GM12878 (cell line): Measurements from ENCODE around the gene NCR3LG1. TPM values are rescaled to one million over a fixed set of nuclear protein-coding genes. Genes with fewer than 3 reads are reported as not detected.

Source experiments
- ATAC-seq: fragments of 200-7000 bp; cut with Tn5 transposase; 3 replicates; pipeline ENCODE4 v1.9.1; 2020; ENCODE audit warnings: mild to moderate bottlenecking, moderate library complexity
- BruUV-seq: library from RNA; stranded (reverse); fragments of 400-500 nt; replicated peaks from 2 replicates; lab custom pipeline; 2021; lab: Mats Ljungman, UMichigan
- CTCF ChIA-PET: fragments of 300-600 bp; sonication (Branson Sonifier 250); formaldehyde crosslinking; extraction: SDS; loops from one replicate; lab custom pipeline; 2021; ENCODE audit warnings: inconsistent platforms; lab: Yijun Ruan, JAX
- POLR2A ChIA-PET: fragments of 350-600 bp; formaldehyde crosslinking; extraction: SDS; loops from one replicate; lab custom pipeline; 2021; ENCODE audit warnings: inconsistent platforms; lab: Charles Lee
- RAD21 ChIA-PET: fragments of 300-600 bp; sonication (Branson Sonifier 250); formaldehyde crosslinking; loops from one replicate; lab custom pipeline; 2023; ENCODE audit warnings: antibody characterized with exemption; ENCODE audit not compliant: unreplicated experiment; lab: Charles Lee
- SMC1A ChIA-PET: fragments of 300-600 bp; sonication (Branson Sonifier 250); formaldehyde crosslinking; loops from one replicate; lab custom pipeline; 2023; ENCODE audit not compliant: unreplicated experiment, uncharacterized antibody; lab: Charles Lee
- DNase-seq: peaks from one replicate; pipeline ENCODE4 v3.0.0-alpha.2; 2011; ENCODE audit warnings: low read depth, low spot score
- FAIRE-seq: peaks from 3 replicates; lab custom pipeline; 2011; peaks lifted over from hg19 to GRCh38; lab: Jason Lieb, UNC
- H2AFZ ChIP-seq: 2 replicates; pipeline ENCODE4 v1.6.0; 2011; ENCODE audit warnings: low read depth, low read length, control low read depth; ENCODE audit not compliant: control insufficient read depth
- H3K27ac ChIP-seq: 2 replicates; pipeline ENCODE4 v1.5.1; 2011; ENCODE audit warnings: control low read depth; ENCODE audit not compliant: control insufficient read depth, insufficient read depth
- H3K27me3 ChIP-seq, 2 experiments: replicated peaks in 1 of 2; 2 replicates each; pipeline versions ENCODE4 v1.6.0 to v1.6.1; 2011; ENCODE audit warnings: low read length in 1 of 2; ENCODE audit not compliant: control insufficient read depth in 2 of 2, insufficient read depth in 2 of 2
- H3K36me3 ChIP-seq, 2 experiments: 2 replicates each; pipeline ENCODE4 v1.5.1; 2011; ENCODE audit warnings: low read length in 1 of 2; ENCODE audit not compliant: control insufficient read depth in 2 of 2, insufficient read depth in 2 of 2
- H3K4me1 ChIP-seq: 2 replicates; pipeline ENCODE4 v1.6.1; 2011; ENCODE audit warnings: mild to moderate bottlenecking, low read length, moderate library complexity, mixed read lengths; ENCODE audit not compliant: control insufficient read depth, insufficient read depth
- H3K4me2 ChIP-seq: 2 replicates; pipeline ENCODE4 v1.6.0; 2011; ENCODE audit warnings: control low read depth; ENCODE audit not compliant: control insufficient read depth, insufficient read depth
- H3K4me3 ChIP-seq: fragments of 200-600 bp; sonication (generic); 2 replicates; pipeline ENCODE4 v1.5.1; 2016
- H3K79me2 ChIP-seq: 2 replicates; pipeline ENCODE4 v1.6.0; 2011; ENCODE audit warnings: low read length; ENCODE audit not compliant: control insufficient read depth, insufficient read depth
- H3K9ac ChIP-seq: 2 replicates; pipeline ENCODE4 v1.8.0; 2011; ENCODE audit warnings: low read length, control low read depth, mixed read lengths; ENCODE audit not compliant: control insufficient read depth, insufficient read depth
- H3K9me3 ChIP-seq: replicated peaks from 3 replicates; pipeline ENCODE4 v1.5.1; 2011; ENCODE audit warnings: mild to moderate bottlenecking, low read length; ENCODE audit not compliant: control insufficient read depth, insufficient read depth
- H4K20me1 ChIP-seq: 2 replicates; pipeline ENCODE4 v1.6.0; 2011; ENCODE audit not compliant: control insufficient read depth, insufficient read depth
- CEBPB ChIP-seq, 2 experiments: fragments of 150-350 bp in 1 of 2; IDR thresholded peaks; 2 replicates each; pipeline ENCODE4 v1.6.1; 2012 to 2014; ENCODE audit warnings: low read depth in 2 of 2, low read length in 2 of 2, borderline replicate concordance in 1 of 2, inconsistent platforms in 1 of 2
- ESRRA ChIP-seq: IDR thresholded peaks from 2 replicates; pipeline ENCODE4 v1.6.1; 2012; ENCODE audit warnings: mild to moderate bottlenecking, low read length, improper control_type of control experiment
- MAX ChIP-seq: IDR thresholded peaks from 2 replicates; pipeline ENCODE4 v1.6.1; 2012; ENCODE audit warnings: low read depth, low read length, improper control_type of control experiment
- MLLT1 ChIP-seq: fragments of 450-650 bp; IDR thresholded peaks from 2 replicates; pipeline ENCODE4 v1.6.1; 2016; ENCODE audit warnings: mild to moderate bottlenecking
- MYB ChIP-seq: fragments of 150-350 bp; IDR thresholded peaks from 2 replicates; pipeline ENCODE4 v1.6.1; 2014; ENCODE audit warnings: mild to moderate bottlenecking, low read depth, low read length, borderline replicate concordance
- NFIC ChIP-seq: IDR thresholded peaks from 2 replicates; pipeline ENCODE4 v1.6.1; 2012; ENCODE audit warnings: low read depth, mild to moderate bottlenecking, inconsistent platforms, low read length, moderate library complexity
- PBX3 ChIP-seq: IDR thresholded peaks from 2 replicates; pipeline ENCODE4 v1.6.1; 2011; ENCODE audit warnings: mild to moderate bottlenecking, low read depth, low read length, moderate library complexity; ENCODE audit not compliant: insufficient replicate concordance
- POLR2A ChIP-seq: IDR thresholded peaks from 2 replicates; pipeline ENCODE4 v1.6.1; 2011; ENCODE audit warnings: low read depth, mild to moderate bottlenecking, low read length
- RCOR1 ChIP-seq: conservative IDR thresholded peaks from 2 replicates; pipeline ENCODE4 v1.6.1; 2012; ENCODE audit warnings: low read depth, low read length, improper control_type of control experiment
- RUNX3 ChIP-seq: IDR thresholded peaks from 2 replicates; pipeline ENCODE4 v1.6.1; 2012; ENCODE audit warnings: low read length, inconsistent platforms
- SREBF1 ChIP-seq: IDR thresholded peaks from 2 replicates; pipeline ENCODE4 v1.6.1; 2012; ENCODE audit warnings: mild to moderate bottlenecking, low read length
- SREBF2 ChIP-seq: IDR thresholded peaks from 2 replicates; pipeline ENCODE4 v1.6.1; 2012; ENCODE audit warnings: mild to moderate bottlenecking, low read length
- WRNIP1 ChIP-seq: IDR thresholded peaks from 2 replicates; pipeline ENCODE4 v1.6.1; 2011; ENCODE audit warnings: low read depth, low read length, improper control_type of control experiment, borderline replicate concordance
- ZBTB40 ChIP-seq: fragments of 450-650 bp; IDR thresholded peaks from 2 replicates; pipeline ENCODE4 v1.6.1; 2016; ENCODE audit warnings: mild to moderate bottlenecking, moderate library complexity, borderline replicate concordance
- ZNF207 ChIP-seq: fragments of 450-650 bp; IDR thresholded peaks from 2 replicates; pipeline ENCODE4 v1.6.1; 2014; ENCODE audit warnings: antibody characterized with exemption, mild to moderate bottlenecking, borderline replicate concordance
- ZNF24 ChIP-seq: fragments of 450-650 bp; IDR thresholded peaks from 2 replicates; pipeline ENCODE4 v1.6.1; 2017; ENCODE audit warnings: antibody characterized with exemption, mild to moderate bottlenecking
- ZNF274 ChIP-seq: IDR thresholded peaks from one replicate; pipeline ENCODE4 v1.8.0; 2011; ENCODE audit not compliant: insufficient read length, insufficient read depth
- ZSCAN29 ChIP-seq: fragments of 450-650 bp; IDR thresholded peaks from 2 replicates; pipeline ENCODE4 v1.6.1; 2017; ENCODE audit warnings: mild to moderate bottlenecking, moderate library complexity
- ZZZ3 ChIP-seq: IDR thresholded peaks from 2 replicates; pipeline ENCODE4 v1.6.1; 2011; ENCODE audit warnings: low read depth; ENCODE audit not compliant: control insufficient read depth, insufficient read length
- WGBS: methylation state at CpG from one replicate; pipeline ENCODE4 v1.1.6; 2016; ENCODE audit warnings: low lambda C conversion rate; ENCODE audit not compliant: insufficient replicate concordance, insufficient coverage; ENCODE audit errors: missing lambda C conversion rate; 5-methylcytosine and 5-hydroxymethylcytosine counted together
- in situ Hi-C: fragments of 300-500 bp; cut with MboI; formaldehyde crosslinking; loops from 9 replicates; pipeline ENCODE4 v1.14.3; 2018; ENCODE audit warnings: mixed read lengths
- intact Hi-C: fragments of 100-400 bp; cut with micrococcal nuclease; formaldehyde crosslinking; loops from one replicate; pipeline ENCODE4 v1.14.2; 2022; ENCODE audit not compliant: unreplicated experiment
- polyA plus RNA-seq, 11 experiments: library from polyadenylated mRNA; depleted of rRNA in 4 of 11; unstranded in 6 of 11; stranded (reverse) in 5 of 11; fragments of >200 nt; fragmentation: Nextera tagmentation in 4 of 11; fragmentation: Illumina TruSeq in 1 of 11; extraction: Ambion mirVana in 4 of 11; extraction: Trizol in 1 of 11; gene quantifications; 1 replicate in 1 of 11; 2 replicates in 10 of 11; pipeline versions ENCODE4 v1.2.1 to v1.2.3, GENCODE V29; 2011 to 2016; ENCODE audit warnings: inconsistent platforms in 2 of 11, missing spikeins in 2 of 11, low read depth in 1 of 11
- total RNA-seq, 4 experiments: library from RNA; depleted of rRNA in 3 of 4; stranded (reverse); fragments of >200 nt in 3 of 4; fragmentation: Illumina TruSeq in 1 of 4; extraction: Trizol in 1 of 4; gene quantifications; 2 replicates each; pipeline versions ENCODE4 v1.2.1 to v1.2.3, GENCODE V29; 2013 to 2021

NCR3LG1 gene
- total and polyA plus RNA-seq, 10 of the 15 experiments (the other 5 are each of a cell fraction or from before 2014, with no cell fraction given) = under 0.01 to 0.18 (median 0.11) TPM; not detected in 2

GRCh38 chr11:17376493-17376892, 24.9 kb downstream of the NCR3LG1 start:
- CTCF ChIA-PET = no interaction called here
- Histone ChIP-seq H3K27me3 (no peaks in the 10 kb centered on the region), H3K4me2 (no peak overlapping the region), H2AFZ (no peak overlapping the region), H3K4me3 (no peak overlapping the region), H3K27ac (no peak overlapping the region), H3K36me3 (no peaks in the 10 kb centered on the region), H3K79me2 (no peaks in the 10 kb centered on the region), H4K20me1 (no peaks in the 10 kb centered on the region; the same call in 1 of the 2 replicates), H3K9me3 (peaks cover 20% of the 10 kb centered on the region), H3K9ac (no peak overlapping the region), H3K4me1 (no peaks in the 10 kb centered on the region)
- POLR2A ChIA-PET = no interaction called here
- in situ Hi-C loops (no loop called here), intact Hi-C loops (no loop called here)
- no peak for TF ChIP-seq ZNF24
- TF ChIP-seq PBX3 = no peak
- TF ChIP-seq RCOR1 = no peak
- TF ChIP-seq ESRRA = no peak
- no peak for TF ChIP-seq MLLT1
- no peak for TF ChIP-seq ZSCAN29
- TF ChIP-seq POLR2A = no peak
- no peak for TF ChIP-seq WRNIP1
- TF ChIP-seq SREBF2 = no peak
- TF ChIP-seq ZBTB40 = no peak
- no peak for TF ChIP-seq ZNF274
- no peak for TF ChIP-seq MYB
- no peak for TF ChIP-seq SREBF1
- TF ChIP-seq CEBPB (IDR thresholded peaks at IDR 0.05; ENCODE audit: borderline replicate concordance in 1 of 2, low read depth in 2 of 2, low read length in 2 of 2) = no peak
- no peak for TF ChIP-seq ZZZ3
- TF ChIP-seq ZNF207 = no peak
- TF ChIP-seq RUNX3 = no peak
- TF ChIP-seq NFIC = no peak
- no peak for TF ChIP-seq MAX
- WGBS = 48% methylated on average over 3 of the region's 3 CpGs
- FAIRE-seq (no peak), ATAC-seq (no peak), DNase-seq (no peak)
- BruUV-seq = no TSS peak
- RAD21 ChIA-PET = no interaction called here
- SMC1A ChIA-PET = interaction anchor here (0.6 kb wide), 1 partner anchor 108 kb away, joined by 3 read pairs; no protein-coding TSS in a partner anchor
